Right kidney (tissue), 1 donor: ENCODE measurements around the gene PLA2G6.
A peak's percentile ranks its signal among the peaks of the same experiment; 100 is the strongest.
"Not testable (repeated sequence)": the region's sequence is repeated elsewhere in the genome, so short reads cannot be mapped to it uniquely, and the experiment has no call there.

ENCODE experiments used
- DNase-seq: peaks from one replicate; pipeline ENCODE4 v3.0.0-alpha.2; 2016

Gene PLA2G6

DNA sequence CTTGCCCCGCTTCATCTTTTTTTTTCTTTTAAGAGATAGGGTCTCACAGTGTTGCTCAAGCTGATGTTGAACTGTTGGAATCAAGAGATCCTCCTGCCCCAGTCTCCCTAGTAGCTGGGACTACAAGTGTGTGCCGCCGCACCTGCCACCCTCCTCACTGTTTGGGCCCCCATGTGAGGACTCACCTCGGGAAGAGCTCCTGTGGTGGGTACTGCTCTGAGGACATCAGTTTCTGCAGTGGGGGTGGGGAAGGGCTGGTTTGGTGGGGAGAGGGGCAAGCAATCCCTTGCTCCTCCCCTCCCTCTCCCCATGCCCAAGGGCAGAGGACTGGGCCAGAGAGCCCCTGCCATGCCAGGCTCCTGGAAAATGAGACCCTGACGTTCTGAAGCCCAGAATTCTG is 96.1 kb downstream of the PLA2G6 start:
- DNase-seq, result no peak

GRCh38 chr22:38085056-38085455 is 96.6 kb downstream of the PLA2G6 start:
- DNase-seq, result no peak

GRCh38 chr22:38083931-38084631 is 97.5 kb downstream of the PLA2G6 start, which contains the start of gene SLC16A8:
Gene SLC16A8, minus strand, starts transcription at chr22:38084184. Its CDS starts 1,311 bp downstream, at chr22:38082873.
- no peak for DNase-seq

GRCh38 chr22:38082986-38083710 is 98.5 kb downstream of the PLA2G6 start:
- no peak for DNase-seq

- DNase-seq, result no peak
Measured at GRCh38 chr22:38081941-38082828, 99.4 kb downstream of the PLA2G6 start.

- peak; percentile 63 for DNase-seq
Measured at GRCh38 chr22:38081636-38081940, 100.0 kb downstream of the PLA2G6 start.

DNA sequence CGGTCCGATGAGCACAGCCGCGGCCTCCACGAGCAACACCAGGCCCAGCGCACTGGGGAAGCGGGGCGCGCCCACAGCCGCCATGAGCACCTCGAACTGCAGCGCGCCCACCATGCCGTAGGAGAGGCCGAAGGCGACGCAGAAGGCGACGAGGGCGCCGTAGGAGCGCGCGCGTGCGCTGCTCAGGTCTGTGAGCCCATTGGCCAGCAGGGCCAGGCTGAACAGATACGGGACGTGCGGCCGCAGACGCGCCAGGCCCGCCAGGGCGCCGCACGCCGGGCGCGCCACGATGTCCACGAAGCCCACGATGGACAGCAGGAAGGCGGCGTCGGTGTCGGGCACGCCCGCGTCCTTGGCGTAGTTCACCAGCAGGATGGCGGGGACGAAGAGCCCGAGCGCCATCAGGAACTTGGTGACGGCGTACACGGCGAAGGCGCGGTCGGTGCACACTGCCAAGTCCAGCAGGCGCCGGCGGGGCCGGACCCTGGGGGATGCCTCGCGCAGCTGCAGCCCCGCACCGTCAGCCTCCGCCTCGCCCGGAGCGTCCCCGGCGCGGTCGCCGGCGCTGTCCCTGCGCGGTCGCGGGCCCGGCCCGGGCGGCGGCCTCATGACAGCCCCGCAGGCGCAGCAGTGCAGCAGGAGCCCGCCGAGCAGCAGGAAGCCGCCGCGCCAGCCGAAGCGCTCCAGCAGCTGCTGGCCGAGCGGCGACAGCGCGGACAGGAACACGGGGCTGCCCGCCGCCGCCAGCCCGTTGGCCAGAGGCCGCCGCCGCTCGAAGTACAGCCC is 100.6 kb downstream of the PLA2G6 start:
- peak; percentile 73 for DNase-seq

- DNase-seq, result no peak
Measured at GRCh38 chr22:38080474-38080849, 101.2 kb downstream of the PLA2G6 start.

- DNase-seq, result no peak
Measured at GRCh38 chr22:38079804-38080203, 101.8 kb downstream of the PLA2G6 start.

GRCh38 chr22:38079208-38079607 is 102.4 kb downstream of the PLA2G6 start:
- DNase-seq, result not testable (repeated sequence)

DNA sequence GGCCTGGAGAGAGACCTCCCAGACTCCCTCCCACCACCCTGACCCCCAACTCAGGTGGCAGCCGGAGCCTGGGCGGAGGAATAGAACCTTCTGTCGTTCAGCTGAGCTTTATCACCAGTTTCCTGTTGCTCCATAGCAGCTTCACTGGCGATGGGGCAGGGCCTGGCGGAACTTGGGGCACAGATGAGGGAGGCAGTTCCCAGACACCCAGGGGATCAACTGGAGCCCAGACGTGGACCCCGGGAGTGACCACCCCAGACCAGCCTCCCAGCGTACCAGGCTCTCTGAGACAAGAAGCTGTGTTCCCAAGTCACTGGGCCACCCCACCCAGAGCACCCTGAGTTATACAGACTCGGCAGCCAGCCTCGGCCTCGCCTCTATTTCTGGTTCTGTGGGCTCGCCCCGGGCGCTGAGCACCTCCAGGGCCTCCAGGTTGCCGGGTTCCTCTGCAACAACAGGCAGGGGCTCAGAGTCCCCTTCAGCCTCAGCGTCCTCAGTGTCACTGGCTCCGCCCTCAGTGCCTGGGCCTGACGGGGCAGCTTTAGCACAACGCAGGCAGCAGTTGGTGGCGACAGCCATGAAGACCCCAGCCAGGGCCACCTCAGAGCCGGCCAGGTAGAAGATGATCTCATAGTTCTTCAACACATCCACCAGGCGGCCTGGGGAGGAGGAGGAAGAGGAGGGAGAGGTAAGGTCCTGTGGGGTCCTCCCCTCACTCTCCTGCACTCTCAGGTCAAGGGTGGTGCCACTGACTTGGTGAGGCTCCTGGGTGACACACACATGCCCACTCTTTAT is 103.4 kb downstream of the PLA2G6 start:
- DNase-seq, result no peak

- DNase-seq, result no peak
Measured at GRCh38 chr22:38077595-38077994, 104.0 kb downstream of the PLA2G6 start.

- no peak for DNase-seq
Measured at GRCh38 chr22:38077096-38077495, 104.5 kb downstream of the PLA2G6 start.

DNA sequence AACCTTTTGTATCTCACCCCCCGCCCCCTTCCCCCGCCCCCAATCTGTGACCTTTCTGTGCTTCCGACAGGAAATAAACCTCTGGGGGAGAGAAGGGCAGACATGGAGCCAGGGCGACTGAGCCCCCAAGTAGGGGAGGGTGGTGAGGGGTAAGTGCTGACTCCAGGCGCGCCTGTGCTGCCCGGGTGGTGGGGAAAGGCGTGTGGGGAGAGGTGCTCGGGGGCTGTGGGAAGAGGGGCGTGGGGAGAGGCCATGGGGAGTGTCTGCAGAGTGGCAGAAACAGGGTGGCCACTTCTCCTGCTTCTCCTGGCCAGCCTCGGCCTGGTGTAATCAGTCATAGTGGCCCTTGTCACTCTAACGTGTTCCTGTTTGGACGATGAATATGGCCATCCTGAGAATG is 105.7 kb downstream of the PLA2G6 start:
- DNase-seq, result no peak

- no peak for DNase-seq
Measured at GRCh38 chr22:38075105-38075825, 106.4 kb downstream of the PLA2G6 start.

GRCh38 chr22:38074181-38075104 is 107.2 kb downstream of the PLA2G6 start:
- DNase-seq, result no peak

- no peak for DNase-seq
Measured at GRCh38 chr22:38073150-38074130, 108.2 kb downstream of the PLA2G6 start.
